ENCODE measurements around the gene TTLL11.

DNA sequence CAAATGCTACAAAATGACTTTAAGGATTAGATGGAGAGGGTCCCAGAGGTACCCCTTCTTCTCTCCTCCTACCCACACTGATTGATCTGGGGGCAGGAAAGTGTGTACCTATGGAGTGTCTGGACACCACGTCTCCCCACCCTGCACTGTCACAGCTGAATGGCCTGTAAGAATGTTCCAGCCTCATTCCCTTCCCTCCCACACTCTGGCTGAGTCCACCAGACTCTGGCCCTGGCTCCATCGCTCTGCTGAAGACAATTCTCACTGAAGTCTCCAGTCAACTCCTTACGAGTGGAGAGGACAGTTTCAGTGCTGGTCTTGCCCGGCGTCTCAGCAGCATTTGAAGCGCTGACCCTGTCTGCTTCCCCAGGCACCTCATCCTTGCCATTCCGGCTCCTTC is 105.8 kb downstream of the TTLL11 start:
- TF ChIP-seq, protein P1, sequence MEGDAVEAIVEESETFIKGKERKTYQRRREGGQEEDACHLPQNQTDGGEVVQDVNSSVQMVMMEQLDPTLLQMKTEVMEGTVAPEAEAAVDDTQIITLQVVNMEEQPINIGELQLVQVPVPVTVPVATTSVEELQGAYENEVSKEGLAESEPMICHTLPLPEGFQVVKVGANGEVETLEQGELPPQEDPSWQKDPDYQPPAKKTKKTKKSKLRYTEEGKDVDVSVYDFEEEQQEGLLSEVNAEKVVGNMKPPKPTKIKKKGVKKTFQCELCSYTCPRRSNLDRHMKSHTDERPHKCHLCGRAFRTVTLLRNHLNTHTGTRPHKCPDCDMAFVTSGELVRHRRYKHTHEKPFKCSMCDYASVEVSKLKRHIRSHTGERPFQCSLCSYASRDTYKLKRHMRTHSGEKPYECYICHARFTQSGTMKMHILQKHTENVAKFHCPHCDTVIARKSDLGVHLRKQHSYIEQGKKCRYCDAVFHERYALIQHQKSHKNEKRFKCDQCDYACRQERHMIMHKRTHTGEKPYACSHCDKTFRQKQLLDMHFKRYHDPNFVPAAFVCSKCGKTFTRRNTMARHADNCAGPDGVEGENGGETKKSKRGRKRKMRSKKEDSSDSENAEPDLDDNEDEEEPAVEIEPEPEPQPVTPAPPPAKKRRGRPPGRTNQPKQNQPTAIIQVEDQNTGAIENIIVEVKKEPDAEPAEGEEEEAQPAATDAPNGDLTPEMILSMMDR (IDR thresholded peaks at IDR 0.05; ENCODE audit: low read depth, low read length, poor library complexity, severe bottlenecking): no peak
- no peak for TF ChIP-seq EZH2phosphoT487 (IDR thresholded peaks at IDR 0.05; ENCODE audit: borderline replicate concordance, low read length)

All from DOHH2 (cell line).